A549 (cell line): ENCODE data around the gene CEBPA.

ENCODE experiments used
- BHLHE40 ChIP-seq: IDR thresholded peaks from 2 replicates; pipeline ENCODE4 v1.6.1; 2012; ENCODE audit warnings: low read depth, low read length, inconsistent platforms
- FOSB ChIP-seq: fragments of 250-450 bp; sonication (Bioruptor Pico); IDR thresholded peaks from 2 replicates; pipeline ENCODE4 v1.5.0; 2020; ENCODE audit warnings: mild to moderate bottlenecking, moderate library complexity
- MYC ChIP-seq: IDR thresholded peaks from 2 replicates; pipeline ENCODE4 v1.6.1; 2012; ENCODE audit warnings: mild to moderate bottlenecking, inconsistent platforms, low read length, improper control_type of control experiment, borderline replicate concordance
- POLR2A ChIP-seq: IDR thresholded peaks from 2 replicates; pipeline ENCODE4 v1.6.1; 2012; ENCODE audit warnings: mild to moderate bottlenecking, low read length
- SMC3 ChIP-seq: fragments of >200 bp; sonication (Bioruptor Twin); formaldehyde crosslinking; IDR thresholded peaks from 3 replicates; pipeline ENCODE4 v1.6.1; 2018; ENCODE audit warnings: inconsistent platforms
- SREBF2 ChIP-seq: fragments of 450-650 bp; IDR thresholded peaks from 2 replicates; pipeline ENCODE4 v1.6.1; 2014; ENCODE audit warnings: mild to moderate bottlenecking, moderate library complexity
- TF ChIP-seq, protein P1 (sequence below): fragments of >200 bp; sonication (Bioruptor Twin); formaldehyde crosslinking; IDR thresholded peaks from 3 replicates; pipeline ENCODE4 v1.5.1; 2016
- TF ChIP-seq, protein P2 (sequence below): IDR thresholded peaks from 2 replicates; pipeline ENCODE4 v1.6.1; 2012

DNA sequence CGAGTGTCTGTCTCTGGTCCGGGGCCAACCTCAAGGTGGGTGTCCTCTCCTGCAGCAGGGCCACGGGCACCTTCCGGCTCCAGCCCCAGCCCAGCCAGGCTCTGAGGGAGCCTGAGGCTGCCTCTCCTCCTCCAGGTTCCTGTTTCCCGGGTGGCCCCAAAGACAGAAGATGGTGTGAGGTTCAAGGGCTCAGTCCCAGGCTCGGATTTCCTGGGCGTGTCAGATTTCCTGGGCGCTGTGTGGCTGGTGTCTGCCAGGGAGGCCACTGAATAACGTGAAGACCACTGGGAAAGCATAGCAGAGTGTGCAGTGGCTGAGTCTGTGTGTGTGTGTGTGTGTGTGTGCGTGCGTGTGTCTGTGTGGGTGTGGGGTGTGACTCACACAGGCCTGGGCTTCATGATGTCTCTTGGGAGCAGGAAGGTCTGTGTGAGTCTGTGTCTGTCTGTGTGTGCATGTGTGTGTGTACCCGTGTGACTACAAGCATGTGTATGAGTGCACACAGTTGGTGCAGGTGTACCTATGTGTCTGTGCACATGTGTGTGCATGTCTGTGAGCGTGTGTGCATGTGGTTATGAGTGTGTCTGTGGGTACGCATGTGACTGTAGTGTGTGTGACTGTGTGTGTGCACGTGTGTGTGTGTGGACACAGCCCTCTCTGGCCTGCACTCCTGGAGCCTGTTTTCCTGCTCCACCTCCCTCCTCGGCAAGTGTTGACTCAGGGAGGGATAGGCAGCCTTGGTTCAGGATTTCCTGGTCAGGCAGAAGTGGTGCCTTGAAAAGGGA is 28.3 kb downstream of the CEBPA start:
- TF ChIP-seq, protein P1, sequence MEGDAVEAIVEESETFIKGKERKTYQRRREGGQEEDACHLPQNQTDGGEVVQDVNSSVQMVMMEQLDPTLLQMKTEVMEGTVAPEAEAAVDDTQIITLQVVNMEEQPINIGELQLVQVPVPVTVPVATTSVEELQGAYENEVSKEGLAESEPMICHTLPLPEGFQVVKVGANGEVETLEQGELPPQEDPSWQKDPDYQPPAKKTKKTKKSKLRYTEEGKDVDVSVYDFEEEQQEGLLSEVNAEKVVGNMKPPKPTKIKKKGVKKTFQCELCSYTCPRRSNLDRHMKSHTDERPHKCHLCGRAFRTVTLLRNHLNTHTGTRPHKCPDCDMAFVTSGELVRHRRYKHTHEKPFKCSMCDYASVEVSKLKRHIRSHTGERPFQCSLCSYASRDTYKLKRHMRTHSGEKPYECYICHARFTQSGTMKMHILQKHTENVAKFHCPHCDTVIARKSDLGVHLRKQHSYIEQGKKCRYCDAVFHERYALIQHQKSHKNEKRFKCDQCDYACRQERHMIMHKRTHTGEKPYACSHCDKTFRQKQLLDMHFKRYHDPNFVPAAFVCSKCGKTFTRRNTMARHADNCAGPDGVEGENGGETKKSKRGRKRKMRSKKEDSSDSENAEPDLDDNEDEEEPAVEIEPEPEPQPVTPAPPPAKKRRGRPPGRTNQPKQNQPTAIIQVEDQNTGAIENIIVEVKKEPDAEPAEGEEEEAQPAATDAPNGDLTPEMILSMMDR, result no peak
- TF ChIP-seq FOSB (CRISPR knock-in tag) (no peak), MYC (no peak), SMC3 (no peak), BHLHE40 (no peak), SREBF2 (no peak), POLR2A (no peak)
- TF ChIP-seq, protein P2, sequence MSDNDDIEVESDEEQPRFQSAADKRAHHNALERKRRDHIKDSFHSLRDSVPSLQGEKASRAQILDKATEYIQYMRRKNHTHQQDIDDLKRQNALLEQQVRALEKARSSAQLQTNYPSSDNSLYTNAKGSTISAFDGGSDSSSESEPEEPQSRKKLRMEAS, result peak; percentile 38; the same call in 1 of the 2 replicates
